GM04503 (cell line): ENCODE data around the gene CLCF1.
"Not testable (repeated sequence)": the region's sequence is repeated elsewhere in the genome, so short reads cannot be mapped to it uniquely, and the experiment has no call there.

ENCODE experiments used
- DNase-seq: peaks from one replicate; pipeline ENCODE4 v3.0.0-alpha.2; 2012; ENCODE audit warnings: low read depth

The CLCF1 gene

DNA sequence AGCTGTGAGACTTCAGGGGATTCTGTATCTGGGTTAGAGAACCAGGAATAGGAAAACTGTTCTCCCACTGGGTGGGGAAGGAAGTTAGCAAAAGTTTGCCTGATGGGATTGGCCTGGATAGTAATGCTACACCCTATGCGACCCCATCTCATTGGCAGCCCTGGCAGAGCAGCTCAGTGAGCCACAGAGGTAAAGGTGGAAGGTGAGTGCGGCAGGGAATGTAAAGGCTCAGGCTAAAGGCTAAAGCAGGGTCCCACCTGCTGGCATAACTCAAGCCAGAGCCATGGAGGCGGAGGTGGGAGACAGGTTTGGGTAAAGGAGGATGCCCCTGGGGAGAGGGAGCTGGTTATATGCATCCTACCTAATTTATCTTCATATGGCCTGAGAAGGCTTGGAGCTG, 51.3 kb downstream of the CLCF1 start:
- DNase-seq: no peak

- no peak for DNase-seq
These were observed 52.0 kb downstream of the CLCF1 start for GRCh38 chr11:67321313-67321871.

- DNase-seq: no peak
These were observed 52.7 kb downstream of the CLCF1 start for GRCh38 chr11:67320691-67321090.

DNA sequence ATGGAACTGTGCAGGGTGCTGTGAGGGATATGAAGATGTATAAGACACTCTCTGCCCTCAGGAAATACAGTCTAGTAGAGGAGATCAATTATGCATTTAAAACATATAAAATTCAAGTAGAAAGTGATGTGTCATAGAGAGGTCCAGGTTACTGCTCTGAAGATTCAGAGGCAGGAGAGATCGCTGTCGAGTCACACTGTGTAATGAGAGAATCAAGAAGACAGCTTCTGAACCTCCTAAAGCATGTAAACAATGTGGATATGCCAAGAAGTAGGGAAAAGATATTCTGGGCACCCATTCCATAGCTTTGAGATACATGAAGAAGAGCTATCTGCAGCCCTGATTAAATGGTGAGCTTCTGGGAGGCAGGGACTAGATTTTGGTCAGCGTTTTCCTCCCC, 53.4 kb downstream of the CLCF1 start:
- DNase-seq: no peak

GRCh38 chr11:67318876-67319275, 54.5 kb downstream of the CLCF1 start:
- DNase-seq: not testable (repeated sequence)

- DNase-seq: no peak
These were observed 55.4 kb downstream of the CLCF1 start for GRCh38 chr11:67317888-67318555.

DNA sequence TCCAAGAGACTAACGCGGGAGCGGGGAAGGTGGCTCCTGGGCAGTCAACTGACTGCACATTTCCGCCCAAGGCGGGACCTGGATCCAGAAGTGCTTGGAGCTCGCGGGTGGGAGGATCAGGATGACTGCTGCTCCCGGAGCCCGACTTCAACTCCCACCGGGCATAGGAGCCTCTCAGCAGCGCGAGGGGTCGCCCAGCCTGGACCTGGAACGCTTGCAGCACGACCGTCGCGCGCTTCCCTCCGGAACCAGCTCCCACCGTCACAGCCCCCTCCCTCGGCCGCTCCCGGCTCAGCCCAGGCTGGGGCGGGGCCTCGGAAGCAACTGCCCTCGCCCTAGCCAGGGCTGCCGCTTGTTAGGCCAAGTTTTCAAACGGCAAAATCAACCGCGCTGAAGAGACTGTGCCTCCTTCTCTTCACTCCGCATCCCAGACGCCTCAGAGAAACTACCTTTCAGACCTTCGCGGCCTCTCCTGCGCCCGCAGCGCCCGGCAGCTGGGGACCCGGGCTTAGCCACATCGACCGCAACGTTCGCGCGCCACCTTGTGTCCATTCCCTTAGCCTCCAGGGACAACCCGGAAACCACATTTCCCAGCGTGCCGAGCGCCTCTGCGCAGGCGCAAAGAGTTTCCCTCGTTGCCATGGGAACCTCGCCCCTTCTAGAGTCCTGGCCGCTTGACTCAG, 56.1 kb downstream of the CLCF1 start:
- peak; percentile 48 for DNase-seq

- no peak for DNase-seq
These were observed 56.6 kb downstream of the CLCF1 start for GRCh38 chr11:67316882-67317204.

- no peak for DNase-seq
These were observed 58.0 kb downstream of the CLCF1 start for GRCh38 chr11:67315325-67315909.

DNA sequence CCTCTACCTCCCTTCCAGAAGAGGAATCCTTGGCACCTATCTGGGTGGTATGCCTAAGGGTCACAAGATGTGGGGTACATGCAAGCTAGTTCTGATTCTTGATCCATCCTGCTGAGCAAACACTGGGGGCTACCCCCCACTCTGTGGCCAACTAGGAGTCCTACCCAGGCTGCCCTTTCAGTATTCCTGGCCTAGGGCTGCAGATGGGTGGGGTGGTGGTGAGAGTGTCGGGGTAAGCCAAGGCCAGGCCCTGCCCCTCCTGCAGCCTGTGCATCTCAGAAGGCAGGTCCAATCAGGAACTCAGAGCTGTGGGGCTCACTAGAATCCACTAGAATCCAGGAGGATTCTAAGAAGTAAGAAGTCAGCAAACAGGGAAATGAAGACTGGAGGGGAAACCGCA, 59.2 kb downstream of the CLCF1 start:
- DNase-seq: no peak
